ENCODE measurements around the gene INTS2.
"Not testable (repeated sequence)": the region's sequence is repeated elsewhere in the genome, so short reads cannot be mapped to it uniquely, and the experiment has no call there.

INTS2 gene

DNA sequence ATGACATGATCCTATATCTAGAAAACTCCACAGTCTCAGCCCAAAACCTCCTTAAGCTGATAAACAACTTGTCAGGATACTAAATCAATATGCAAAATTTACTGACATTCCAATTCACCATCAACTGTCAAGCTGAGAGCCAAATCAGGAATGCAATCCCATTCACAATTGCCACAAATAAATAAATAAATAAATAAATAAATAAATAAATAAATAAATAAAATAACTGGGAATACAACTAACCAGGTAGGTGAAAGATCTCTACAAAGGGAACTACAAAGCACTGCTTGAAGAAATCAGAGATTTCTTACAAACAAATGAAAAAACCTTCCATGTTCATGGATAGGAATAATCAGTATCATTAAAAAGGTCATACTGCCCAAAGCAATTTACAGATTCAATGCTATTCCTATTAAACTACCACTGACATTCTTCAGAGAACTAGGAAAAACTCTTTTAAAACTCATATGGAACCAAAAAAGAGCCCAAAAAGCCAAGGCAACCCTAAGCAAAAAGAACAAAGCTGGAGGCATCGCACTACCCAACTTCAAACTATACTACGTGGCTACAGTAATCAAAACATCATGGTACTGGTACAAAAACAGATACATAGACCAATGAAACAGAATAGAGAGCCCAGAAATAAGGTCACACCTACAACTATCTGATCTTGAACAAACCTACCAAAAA lies 102.2 kb downstream of the INTS2 start:
- no peak for DNase-seq (ENCODE audit: low read depth in 2 of 2)

DNA sequence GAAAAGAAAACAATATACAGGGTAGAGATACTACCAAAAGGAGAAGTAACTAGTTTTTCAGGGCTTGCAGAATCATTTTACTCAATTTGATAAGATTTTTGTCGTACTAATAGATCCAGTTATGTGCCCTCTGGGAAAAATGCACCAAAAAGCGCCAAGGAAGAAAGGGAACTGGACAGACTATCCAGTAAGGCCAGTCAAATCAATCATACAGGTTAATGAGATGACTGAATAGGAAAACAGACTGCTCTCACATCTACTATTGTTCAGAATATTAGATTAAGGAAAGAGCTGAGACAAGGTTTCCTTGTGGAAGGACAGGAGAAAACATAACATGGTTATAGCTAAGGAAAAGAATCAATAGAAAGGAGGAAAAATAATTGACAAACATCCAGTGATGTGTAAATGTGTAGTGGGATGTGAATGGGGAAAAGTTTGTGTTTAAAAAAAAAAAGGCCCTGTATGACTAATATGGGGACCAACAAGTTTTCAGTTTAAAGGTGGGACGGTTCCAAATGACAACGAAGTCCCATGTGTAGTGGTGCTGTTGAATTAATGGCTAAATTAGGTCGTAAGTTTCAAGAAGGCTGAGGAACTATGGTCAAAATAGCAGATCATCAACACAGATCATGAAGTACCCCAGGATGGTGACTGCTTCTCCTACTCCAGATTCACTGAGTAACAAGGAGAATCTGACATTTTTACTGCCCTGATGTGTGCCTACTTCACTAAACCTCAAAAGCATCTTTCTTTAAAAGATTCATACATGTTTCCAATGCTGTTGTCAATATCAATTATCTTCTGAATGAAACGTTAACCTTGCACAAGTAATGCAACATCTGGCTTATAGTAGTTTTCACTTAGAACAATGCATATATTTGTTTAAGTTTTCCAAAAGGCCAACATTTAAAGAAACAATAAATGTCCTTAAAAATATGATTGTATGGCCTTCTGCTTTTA lies 105.2 kb downstream of the INTS2 start:
- no peak for DNase-seq (ENCODE audit: low read depth in 2 of 2)

DNA sequence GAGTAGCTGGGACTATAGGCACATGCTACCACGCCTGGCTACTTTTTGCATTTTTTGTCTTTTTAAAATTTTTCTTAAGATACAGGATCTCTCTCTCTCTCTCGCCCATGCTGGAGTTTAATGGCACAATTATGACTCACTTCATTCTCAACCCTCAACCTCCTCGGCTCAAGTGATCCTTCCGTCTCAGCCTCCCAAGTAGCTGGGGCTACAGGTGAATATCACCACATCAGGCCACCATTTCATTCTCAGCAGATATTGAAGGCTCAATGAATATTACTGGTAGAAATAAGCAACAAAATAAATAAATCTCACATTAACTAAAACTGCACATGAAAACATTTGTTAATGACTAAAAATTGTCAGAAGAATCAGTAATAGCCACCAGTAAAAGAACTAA lies 106.1 kb downstream of the INTS2 start:
- no peak for DNase-seq (ENCODE audit: low read depth in 2 of 2)

DNA sequence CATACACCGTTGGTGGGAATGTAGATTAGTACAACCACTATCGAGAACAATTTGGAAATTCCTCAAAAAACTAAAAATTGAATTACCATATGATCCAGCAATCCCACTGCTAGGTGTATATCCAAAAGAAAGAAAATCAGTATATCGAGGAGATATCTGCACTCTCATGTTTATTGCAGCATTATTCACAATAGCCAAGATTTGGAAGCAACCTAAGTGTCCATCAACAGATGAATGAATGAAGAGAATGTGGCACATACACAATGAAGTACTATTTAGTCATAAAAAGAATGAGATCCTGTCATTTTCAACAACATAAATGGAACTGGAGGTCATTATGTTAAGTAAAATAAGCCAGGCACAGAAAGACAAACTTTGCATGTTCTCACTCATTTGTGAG lies 108.5 kb downstream of the INTS2 start:
- not testable (repeated sequence) for DNase-seq (ENCODE audit: low read depth in 2 of 2)

DNA sequence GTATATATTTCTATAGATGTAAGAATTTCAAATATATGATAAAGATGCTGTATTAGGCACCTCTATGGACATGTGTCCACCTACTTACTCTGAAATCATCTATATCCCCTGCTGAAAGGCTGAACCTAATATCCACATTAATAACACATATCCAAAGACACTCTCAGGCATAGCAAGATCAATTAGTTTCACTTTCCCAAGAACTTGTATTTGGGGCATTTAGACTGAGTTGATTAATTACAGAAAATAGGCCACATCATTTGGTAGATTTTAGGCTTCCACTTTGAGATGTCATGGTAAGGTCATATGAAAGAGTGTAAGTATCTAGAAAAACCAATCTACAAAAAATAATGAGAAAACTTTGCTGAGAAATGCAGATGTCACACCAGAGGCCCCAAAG lies 109.6 kb downstream of the INTS2 start:
- DNase-seq (ENCODE audit: low read depth in 2 of 2): no peak

DNA sequence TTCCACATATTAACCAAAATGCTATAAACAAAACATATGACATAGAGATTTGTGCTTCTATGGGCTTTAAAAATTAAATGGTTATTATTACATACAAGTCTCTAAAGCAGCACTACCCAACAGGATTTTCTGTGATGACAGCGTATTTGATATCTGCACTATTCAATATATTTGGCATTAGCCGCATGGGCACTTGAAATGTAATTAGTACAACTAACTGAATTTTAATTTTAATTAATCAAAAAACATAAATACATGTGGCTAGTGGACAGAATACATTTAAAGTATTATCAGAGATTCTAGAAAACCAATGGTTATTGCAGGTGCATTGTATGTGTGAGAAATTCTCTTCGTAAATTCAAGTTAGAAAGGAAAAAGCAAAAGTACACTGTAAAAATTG lies 110.3 kb downstream of the INTS2 start:
- DNase-seq (ENCODE audit: low read depth in 2 of 2): no peak

DNA sequence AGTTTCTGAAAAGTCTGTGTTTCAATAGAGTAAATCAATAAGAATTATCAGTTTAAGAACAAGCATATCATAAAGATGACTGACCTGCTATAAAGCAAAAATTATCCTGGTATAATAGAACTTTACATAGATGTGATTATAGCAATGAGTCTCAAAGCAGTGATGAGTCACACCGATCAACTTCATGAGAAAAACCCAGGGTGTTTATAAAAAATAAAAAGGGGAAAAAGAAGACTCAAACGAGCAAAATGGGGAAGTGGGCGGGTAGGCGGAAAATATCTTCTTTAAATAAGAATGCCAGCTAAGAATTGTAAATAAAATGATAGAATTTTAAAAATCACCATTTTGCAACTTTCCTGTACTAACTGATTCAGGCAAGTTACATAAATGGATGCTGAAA lies 111.2 kb downstream of the INTS2 start:
- DNase-seq (ENCODE audit: low read depth in 2 of 2): no peak

DNA sequence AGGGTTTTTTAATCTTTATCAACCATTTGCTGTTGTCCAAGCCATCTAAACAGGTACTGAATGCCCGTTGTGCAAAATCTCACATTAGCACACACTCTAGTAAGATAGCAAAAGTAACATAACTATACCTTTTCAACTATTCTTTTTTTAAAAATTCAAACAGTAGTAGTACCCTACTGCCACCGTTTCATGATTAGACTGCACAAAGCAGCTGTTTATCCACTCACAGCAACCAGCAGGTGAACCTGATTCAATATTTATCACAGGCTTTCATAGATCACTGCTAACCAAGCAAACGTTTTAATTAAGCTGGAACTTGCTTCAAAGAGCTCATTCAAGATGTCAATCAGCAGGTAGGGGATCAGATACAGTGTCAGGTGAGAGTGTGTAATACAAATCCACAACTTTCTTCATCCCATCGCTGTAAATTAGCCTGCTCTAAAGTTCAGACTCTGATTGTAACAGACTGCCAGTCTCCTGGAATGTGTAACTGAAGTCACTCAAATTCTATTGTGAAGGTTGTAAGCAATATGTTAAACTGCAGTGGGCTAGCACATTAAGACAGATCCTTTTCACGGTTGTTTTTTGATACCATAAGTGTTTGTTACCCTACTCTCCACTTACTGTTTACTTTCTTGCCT lies 111.8 kb downstream of the INTS2 start:
- DNase-seq (ENCODE audit: low read depth in 2 of 2): no peak
